Stimulated activated CD4-positive, alpha-beta T cell treated with anti-CD3 and anti-CD28 coated beads, Interleukin-15, amount 100 ng/mL, for 48 hours (primary cell): ENCODE measurements around the gene SAG.
A peak's percentile ranks its signal among the peaks of the same experiment; 100 is the strongest.

Source experiments
- DNase-seq, 2 donors: peaks; one replicate each; pipeline ENCODE4 v3.0.0-alpha.2; 2020; ENCODE audit warnings: low read depth in 2 of 2

Gene SAG

GRCh38 chr2:233307565-233307964 lies at the start of gene SAG:
Gene SAG, plus strand, starts transcription at chr2:233307816. Its CDS starts 1,374 bp downstream, at chr2:233309190.
- no peak for DNase-seq

GRCh38 chr2:233258211-233258610 lies 49.4 kb upstream of the SAG start:
- no peak for DNase-seq

GRCh38 chr2:233259730-233260129 lies 47.9 kb upstream of the SAG start:
- DNase-seq, result no peak

- DNase-seq, result no peak
These were observed 47.0 kb upstream of the SAG start for GRCh38 chr2:233260661-233261060.

GRCh38 chr2:233261819-233262555 lies 45.6 kb upstream of the SAG start:
- DNase-seq, result no peak

- no peak for DNase-seq
These were observed 45.1 kb upstream of the SAG start for GRCh38 chr2:233262562-233262961.

GRCh38 chr2:233263045-233263570 lies 44.5 kb upstream of the SAG start:
- DNase-seq, result no peak

- no peak for DNase-seq
These were observed 42.9 kb upstream of the SAG start for GRCh38 chr2:233264667-233265066.

- DNase-seq, result no peak
These were observed 41.7 kb upstream of the SAG start for GRCh38 chr2:233265899-233266431.

GRCh38 chr2:233266481-233266880 lies 41.1 kb upstream of the SAG start:
- DNase-seq, result no peak

- DNase-seq, result peak; percentile 55 to 56
These were observed 39.9 kb upstream of the SAG start for GRCh38 chr2:233267516-233268245.

- DNase-seq, result no peak
These were observed 37.2 kb upstream of the SAG start for GRCh38 chr2:233270366-233270765.

- no peak for DNase-seq
These were observed 36.7 kb upstream of the SAG start for GRCh38 chr2:233270951-233271350.

GRCh38 chr2:233271693-233272092 lies 35.9 kb upstream of the SAG start:
- no peak for DNase-seq

- DNase-seq, result no peak
These were observed 34.5 kb upstream of the SAG start for GRCh38 chr2:233273120-233273519.

GRCh38 chr2:233275223-233275622 lies 32.4 kb upstream of the SAG start:
- DNase-seq, result no peak

GRCh38 chr2:233278921-233279320 lies 28.7 kb upstream of the SAG start:
- no peak for DNase-seq

GRCh38 chr2:233280114-233280693 lies 27.4 kb upstream of the SAG start:
- DNase-seq, result no peak

GRCh38 chr2:233281553-233281952 lies 26.1 kb upstream of the SAG start:
- DNase-seq, result no peak

GRCh38 chr2:233281992-233282603 lies 25.5 kb upstream of the SAG start:
- no peak for DNase-seq

GRCh38 chr2:233285921-233286320 lies 21.7 kb upstream of the SAG start:
- DNase-seq, result no peak

GRCh38 chr2:233287871-233288270 lies 19.7 kb upstream of the SAG start:
- DNase-seq, result no peak
